SK-N-SH (cell line): ENCODE results near the gene HLA-DQB2. TPM values are rescaled to one million over a fixed set of nuclear protein-coding genes. Genes with fewer than 3 reads are reported as not detected.

Experiments
- CTCF ChIA-PET: fragments of 300-600, 350-600 bp; formaldehyde crosslinking; extraction: SDS; loops from one replicate; lab custom pipeline; 2021; lab: Yijun Ruan, JAX
- POLR2A ChIA-PET: fragments of 350-600 bp; sonication (Branson Sonifier 250); formaldehyde crosslinking; extraction: SDS; loops from one replicate; lab custom pipeline; 2020; ENCODE audit warnings: antibody characterized with exemption, inconsistent platforms; lab: Yijun Ruan, JAX
- DNase-seq: peaks from one replicate; pipeline ENCODE4 v3.0.0; 2012
- H2AFZ ChIP-seq: fragments of 200-600 bp; sonication (generic); 2 replicates; pipeline ENCODE4 v1.8.1; 2016; ENCODE audit warnings: antibody characterized with exemption, mild to moderate bottlenecking, low read depth
- H3F3A ChIP-seq: fragments of 200-600 bp; sonication (generic); replicated peaks from 2 replicates; pipeline ENCODE3; 2016; ENCODE audit warnings: antibody characterized with exemption, mild to moderate bottlenecking; ENCODE audit not compliant: insufficient read depth
- H3K27ac ChIP-seq, 2 experiments: fragments of 200-500 bp in 1 of 2; fragments of 200-600 bp in 1 of 2; sonication (Bioruptor generic) in 1 of 2; sonication (generic), shearing (Covaris generic) in 1 of 2; 2 replicates each; pipeline versions ENCODE4 v1.5.1 to v1.6.1; 2014 to 2016; ENCODE audit warnings: low read depth in 2 of 2, inconsistent platforms in 1 of 2, low read length in 1 of 2, mild to moderate bottlenecking in 1 of 2, mixed read lengths in 1 of 2
- H3K27me3 ChIP-seq: fragments of 200-600 bp; sonication (generic), shearing (Covaris generic); 2 replicates; pipeline ENCODE4 v1.6.1; 2016; ENCODE audit warnings: mixed run types; ENCODE audit not compliant: insufficient read depth
- H3K36me3 ChIP-seq, 2 experiments: fragments of 200-500 bp in 1 of 2; fragments of 200-600 bp in 1 of 2; sonication (Bioruptor generic) in 1 of 2; sonication (generic) in 1 of 2; replicated peaks in 1 of 2; 2 replicates each; pipeline versions ENCODE3 to v1.5.1; 2014 to 2016; ENCODE audit warnings: low read length in 1 of 2, mild to moderate bottlenecking in 1 of 2; ENCODE audit not compliant: insufficient read depth in 2 of 2, control insufficient read depth in 1 of 2
- H3K4me1 ChIP-seq, 2 experiments: fragments of 200-500 bp in 1 of 2; fragments of 200-600 bp in 1 of 2; sonication (Bioruptor generic) in 1 of 2; sonication (generic), shearing (Covaris generic) in 1 of 2; 2 replicates each; pipeline versions ENCODE4 v1.5.1 to v1.6.1; 2014 to 2016; ENCODE audit warnings: low read depth in 1 of 2, low read length in 1 of 2, mixed run types in 1 of 2; ENCODE audit not compliant: insufficient read depth in 2 of 2, control insufficient read depth in 1 of 2
- H3K4me2 ChIP-seq: fragments of 200-600 bp; sonication (generic), shearing (Covaris generic); 2 replicates; pipeline ENCODE4 v1.6.1; 2017; ENCODE audit warnings: mixed run types
- H3K4me3 ChIP-seq, 2 experiments: fragments of 200-500 bp in 1 of 2; fragments of 200-600 bp in 1 of 2; sonication (Bioruptor generic) in 1 of 2; sonication (generic), shearing (Covaris generic) in 1 of 2; 2 replicates each; pipeline versions ENCODE4 v1.5.1 to v1.8.1; 2014 to 2016; ENCODE audit warnings: low read depth in 2 of 2, inconsistent platforms in 1 of 2, low read length in 1 of 2, mild to moderate bottlenecking in 1 of 2, mixed read lengths in 1 of 2, moderate library complexity in 1 of 2
- H3K79me2 ChIP-seq: fragments of 200-600 bp; sonication (generic); 2 replicates; pipeline ENCODE4 v1.8.1; 2017; ENCODE audit warnings: mild to moderate bottlenecking; ENCODE audit not compliant: insufficient read depth
- H3K9ac ChIP-seq: fragments of 200-600 bp; sonication (generic); 2 replicates; pipeline ENCODE4 v1.6.1; 2017; ENCODE audit warnings: mixed run types
- H3K9me2 ChIP-seq: fragments of 200-600 bp; sonication (generic); 2 replicates; pipeline ENCODE4 v1.6.1; 2017; ENCODE audit warnings: mixed run types
- H3K9me3 ChIP-seq: fragments of 200-600 bp; sonication (generic); 2 replicates; pipeline ENCODE4 v1.6.1; 2017; ENCODE audit warnings: mixed run types, mild to moderate bottlenecking, moderate library complexity
- H4K20me1 ChIP-seq: fragments of 200-600 bp; sonication (generic); 2 replicates; pipeline ENCODE4 v1.6.1; 2017; ENCODE audit warnings: mild to moderate bottlenecking, mixed run types; ENCODE audit not compliant: insufficient read depth
- EP300 ChIP-seq, 2 experiments: IDR thresholded peaks; 2 replicates each; pipeline versions ENCODE4 v1.4.0 to v1.6.1; 2012; ENCODE audit warnings: borderline replicate concordance in 1 of 2, low read depth in 1 of 2, low read length in 1 of 2
- FOSL2 ChIP-seq: IDR thresholded peaks from 2 replicates; pipeline ENCODE4 v1.4.0; 2012; ENCODE audit warnings: low read depth, mild to moderate bottlenecking, moderate library complexity, borderline replicate concordance
- FOXJ3 ChIP-seq: sonication (generic); formaldehyde crosslinking; IDR thresholded peaks from 2 replicates; pipeline ENCODE4 v1.5.1; 2020; ENCODE audit warnings: mild to moderate bottlenecking, missing genetic modification reagents
- GABPA ChIP-seq: IDR thresholded peaks from 2 replicates; pipeline ENCODE4 v1.4.0; 2012; ENCODE audit warnings: low read depth, mild to moderate bottlenecking
- JUND ChIP-seq: IDR thresholded peaks from 2 replicates; pipeline ENCODE4 v1.4.0; 2012
- MXI1 ChIP-seq: IDR thresholded peaks from 2 replicates; pipeline ENCODE4 v1.6.1; 2012; ENCODE audit warnings: mild to moderate bottlenecking, low read depth, low read length, improper control_type of control experiment
- NFIC ChIP-seq: IDR thresholded peaks from 2 replicates; pipeline ENCODE4 v1.4.0; 2012; ENCODE audit warnings: borderline replicate concordance
- NRF1 ChIP-seq: IDR thresholded peaks from 2 replicates; pipeline ENCODE4 v1.6.1; 2012; ENCODE audit warnings: low read depth, mild to moderate bottlenecking, low read length
- RCOR1 ChIP-seq: fragments of 150-350 bp; IDR thresholded peaks from 2 replicates; pipeline ENCODE4 v1.6.1; 2017; ENCODE audit warnings: antibody characterized with exemption, low read length
- RFX5 ChIP-seq: IDR thresholded peaks from 2 replicates; pipeline ENCODE4 v1.6.1; 2012; ENCODE audit warnings: mild to moderate bottlenecking, improper control_type of control experiment, low read length
- SIN3A ChIP-seq: IDR thresholded peaks from 2 replicates; pipeline ENCODE4 v1.6.1; 2012; ENCODE audit warnings: low read depth, mild to moderate bottlenecking, low read length, moderate library complexity, borderline replicate concordance
- TEAD4 ChIP-seq: IDR thresholded peaks from 2 replicates; pipeline ENCODE4 v1.4.0; 2012; ENCODE audit warnings: mild to moderate bottlenecking, borderline replicate concordance; ENCODE audit not compliant: insufficient read depth
- USF2 ChIP-seq: fragments of 150-350 bp; IDR thresholded peaks from 2 replicates; pipeline ENCODE4 v1.6.1; 2017; ENCODE audit warnings: antibody characterized with exemption, low read length, low read depth, borderline replicate concordance
- YY1 ChIP-seq: IDR thresholded peaks from 2 replicates; pipeline ENCODE4 v1.4.0; 2012; ENCODE audit warnings: low read depth, mild to moderate bottlenecking
- WGBS: methylation state at CpG from one replicate; pipeline ENCODE4 v1.1.6; 2017; ENCODE audit warnings: low lambda C conversion rate; 5-methylcytosine and 5-hydroxymethylcytosine counted together
- polyA plus RNA-seq, 3 experiments: library from polyadenylated mRNA; depleted of rRNA; stranded (reverse); fragments of >200 nt; gene quantifications; 2 replicates each; pipeline ENCODE4 v1.2.3, GENCODE V29; 2012
- TF ChIP-seq, protein P1 (sequence below): IDR thresholded peaks from 2 replicates; pipeline ENCODE4 v1.4.0; 2012; ENCODE audit warnings: low read depth
- TF ChIP-seq, protein P2 (sequence below): IDR thresholded peaks from 2 replicates; pipeline ENCODE4 v1.4.0; 2012; ENCODE audit warnings: low read depth, borderline replicate concordance
- TF ChIP-seq, protein P3 (sequence below): IDR thresholded peaks from 2 replicates; pipeline ENCODE4; 2012
- TF ChIP-seq, protein P4 (sequence below): IDR thresholded peaks from 2 replicates; pipeline ENCODE4 v1.6.1; 2012; ENCODE audit warnings: mild to moderate bottlenecking, low read depth, low read length, moderate library complexity

HLA-DQB2 gene
- polyA plus RNA-seq, 1 of the 3 experiments (the other 2 are of a cell fraction): not detected

DNA sequence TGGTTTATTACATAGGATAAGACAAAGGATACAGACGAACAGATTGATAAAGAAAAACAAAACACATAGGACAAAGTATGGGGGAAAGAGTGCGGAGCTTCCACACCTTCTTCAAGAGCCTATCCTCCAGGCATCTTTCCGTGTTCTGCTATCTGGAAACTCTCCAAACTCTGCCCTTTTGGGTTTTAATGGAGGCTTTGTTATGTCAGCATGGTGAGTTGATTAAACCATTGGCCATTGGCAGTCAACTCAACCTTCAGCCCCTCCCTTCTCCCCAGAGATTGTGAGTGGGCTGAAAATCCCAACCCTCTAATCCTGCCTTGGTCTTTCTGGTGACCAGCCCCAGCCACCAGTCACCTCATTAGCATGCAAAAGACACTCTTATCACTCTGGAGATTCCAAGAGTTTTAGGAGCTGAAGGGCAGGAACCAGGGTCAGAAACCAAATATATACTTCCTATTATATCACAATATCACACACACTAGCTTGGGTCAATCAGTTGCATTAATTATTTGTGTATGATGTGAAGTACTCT lies 29.6 kb upstream of the HLA-DQB2 start:
- no peak overlapping the region for H3K4me3 ChIP-seq
- no peak overlapping the region for H3K4me2 ChIP-seq
- no peaks in the 10 kb centered on the region for H4K20me1 ChIP-seq
- H3K9me3 ChIP-seq: no peaks in the 10 kb centered on the region
- no peak for DNase-seq
- TF ChIP-seq NRF1 (no peak), JUND (no peak), RCOR1 (no peak), MXI1 (no peak), RFX5 (no peak), USF2 (no peak), GABPA (no peak), EP300 (IDR thresholded peaks at IDR 0.05; ENCODE audit: borderline replicate concordance in 1 of 2, low read depth in 1 of 2, low read length in 1 of 2) (no peak), SIN3A (no peak), YY1 (no peak), TEAD4 (no peak), NFIC (no peak), FOSL2 (no peak), FOXJ3 (CRISPR knock-in tag) (no peak)
- TF ChIP-seq, protein P1, sequence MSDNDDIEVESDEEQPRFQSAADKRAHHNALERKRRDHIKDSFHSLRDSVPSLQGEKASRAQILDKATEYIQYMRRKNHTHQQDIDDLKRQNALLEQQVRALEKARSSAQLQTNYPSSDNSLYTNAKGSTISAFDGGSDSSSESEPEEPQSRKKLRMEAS: no peak
- TF ChIP-seq, protein P2, sequence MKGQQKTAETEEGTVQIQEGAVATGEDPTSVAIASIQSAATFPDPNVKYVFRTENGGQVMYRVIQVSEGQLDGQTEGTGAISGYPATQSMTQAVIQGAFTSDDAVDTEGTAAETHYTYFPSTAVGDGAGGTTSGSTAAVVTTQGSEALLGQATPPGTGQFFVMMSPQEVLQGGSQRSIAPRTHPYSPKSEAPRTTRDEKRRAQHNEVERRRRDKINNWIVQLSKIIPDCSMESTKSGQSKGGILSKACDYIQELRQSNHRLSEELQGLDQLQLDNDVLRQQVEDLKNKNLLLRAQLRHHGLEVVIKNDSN: no peak
- TF ChIP-seq, protein P3, sequence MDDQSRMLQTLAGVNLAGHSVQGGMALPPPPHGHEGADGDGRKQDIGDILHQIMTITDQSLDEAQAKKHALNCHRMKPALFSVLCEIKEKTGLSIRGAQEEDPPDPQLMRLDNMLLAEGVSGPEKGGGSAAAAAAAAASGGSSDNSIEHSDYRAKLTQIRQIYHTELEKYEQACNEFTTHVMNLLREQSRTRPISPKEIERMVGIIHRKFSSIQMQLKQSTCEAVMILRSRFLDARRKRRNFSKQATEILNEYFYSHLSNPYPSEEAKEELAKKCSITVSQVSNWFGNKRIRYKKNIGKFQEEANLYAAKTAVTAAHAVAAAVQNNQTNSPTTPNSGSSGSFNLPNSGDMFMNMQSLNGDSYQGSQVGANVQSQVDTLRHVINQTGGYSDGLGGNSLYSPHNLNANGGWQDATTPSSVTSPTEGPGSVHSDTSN: no peak
- TF ChIP-seq, protein P4, sequence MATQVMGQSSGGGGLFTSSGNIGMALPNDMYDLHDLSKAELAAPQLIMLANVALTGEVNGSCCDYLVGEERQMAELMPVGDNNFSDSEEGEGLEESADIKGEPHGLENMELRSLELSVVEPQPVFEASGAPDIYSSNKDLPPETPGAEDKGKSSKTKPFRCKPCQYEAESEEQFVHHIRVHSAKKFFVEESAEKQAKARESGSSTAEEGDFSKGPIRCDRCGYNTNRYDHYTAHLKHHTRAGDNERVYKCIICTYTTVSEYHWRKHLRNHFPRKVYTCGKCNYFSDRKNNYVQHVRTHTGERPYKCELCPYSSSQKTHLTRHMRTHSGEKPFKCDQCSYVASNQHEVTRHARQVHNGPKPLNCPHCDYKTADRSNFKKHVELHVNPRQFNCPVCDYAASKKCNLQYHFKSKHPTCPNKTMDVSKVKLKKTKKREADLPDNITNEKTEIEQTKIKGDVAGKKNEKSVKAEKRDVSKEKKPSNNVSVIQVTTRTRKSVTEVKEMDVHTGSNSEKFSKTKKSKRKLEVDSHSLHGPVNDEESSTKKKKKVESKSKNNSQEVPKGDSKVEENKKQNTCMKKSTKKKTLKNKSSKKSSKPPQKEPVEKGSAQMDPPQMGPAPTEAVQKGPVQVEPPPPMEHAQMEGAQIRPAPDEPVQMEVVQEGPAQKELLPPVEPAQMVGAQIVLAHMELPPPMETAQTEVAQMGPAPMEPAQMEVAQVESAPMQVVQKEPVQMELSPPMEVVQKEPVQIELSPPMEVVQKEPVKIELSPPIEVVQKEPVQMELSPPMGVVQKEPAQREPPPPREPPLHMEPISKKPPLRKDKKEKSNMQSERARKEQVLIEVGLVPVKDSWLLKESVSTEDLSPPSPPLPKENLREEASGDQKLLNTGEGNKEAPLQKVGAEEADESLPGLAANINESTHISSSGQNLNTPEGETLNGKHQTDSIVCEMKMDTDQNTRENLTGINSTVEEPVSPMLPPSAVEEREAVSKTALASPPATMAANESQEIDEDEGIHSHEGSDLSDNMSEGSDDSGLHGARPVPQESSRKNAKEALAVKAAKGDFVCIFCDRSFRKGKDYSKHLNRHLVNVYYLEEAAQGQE: no peak
- H2AFZ ChIP-seq: no peak overlapping the region
- no peaks in the 10 kb centered on the region for H3K36me3 ChIP-seq
- H3K9ac ChIP-seq: no peak overlapping the region
- no peaks in the 10 kb centered on the region; a peak in 1 of 4 replicates for H3K4me1 ChIP-seq
- H3F3A ChIP-seq: no peaks in the 10 kb centered on the region
- POLR2A ChIA-PET: no interaction called here
- H3K27me3 ChIP-seq: peaks cover 56% of the 10 kb centered on the region; the same call in 1 of the 2 replicates
- 2% methylated on average over 3 of the region's 3 CpGs for WGBS
- CTCF ChIA-PET: interaction anchor here (0.8 to 2.6 kb wide), 3 partner anchors 9 to 379 kb away, joined by 3 to 10 read pairs (median 3); no protein-coding TSS in a partner anchor
- no peak overlapping the region for H3K27ac ChIP-seq
- no peaks in the 10 kb centered on the region for H3K79me2 ChIP-seq
- no peaks in the 10 kb centered on the region for H3K9me2 ChIP-seq
